HG02852 (cell line): ENCODE data around the gene VGLL3.

Experiments used
- ATAC-seq: cut with Tn5 transposase; IDR thresholded peaks from one replicate; pipeline ENCODE4 v1.9.1; 2021; ENCODE audit warnings: mild to moderate bottlenecking, moderate library complexity; ENCODE audit not compliant: unreplicated experiment

Gene VGLL3

DNA sequence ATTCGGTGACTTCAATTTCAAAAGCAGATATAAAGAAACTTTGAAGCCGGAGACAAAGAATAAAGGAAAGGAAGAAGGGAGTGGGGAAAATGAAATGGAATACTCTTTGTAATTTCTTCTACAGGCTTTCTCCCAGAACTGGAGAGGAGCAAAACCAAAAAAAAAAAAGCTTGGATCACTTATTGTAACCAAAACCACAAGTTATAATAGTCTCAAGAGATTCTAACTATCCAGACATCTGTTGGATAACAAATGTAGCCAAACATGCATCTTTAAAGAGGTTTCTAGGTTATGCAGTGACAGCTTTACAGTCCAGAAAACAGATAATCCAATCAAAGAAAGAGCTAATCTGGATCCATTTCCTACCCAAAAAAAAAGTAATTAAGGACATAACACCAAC, 36.2 kb downstream of the VGLL3 start:
- no peak for ATAC-seq

DNA sequence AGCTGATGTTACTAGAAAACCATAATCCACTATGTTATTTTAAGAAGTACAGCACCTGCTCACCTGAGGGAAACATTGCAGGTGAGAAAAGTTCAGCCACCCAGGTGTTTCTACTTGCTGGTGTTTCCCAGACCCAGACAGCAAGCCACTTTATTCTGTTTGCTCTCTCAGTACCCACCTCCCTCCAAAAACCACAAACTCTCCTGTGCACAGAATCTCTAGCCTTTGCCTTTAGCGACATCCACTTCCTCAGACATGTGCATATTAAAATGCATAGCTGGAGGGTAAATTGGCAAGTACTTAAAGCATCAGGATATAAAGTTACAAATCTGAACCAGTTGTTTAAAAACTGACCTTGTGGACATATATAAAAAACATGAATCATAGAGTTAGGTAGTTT, 36.7 kb downstream of the VGLL3 start:
- ATAC-seq, result no peak

DNA sequence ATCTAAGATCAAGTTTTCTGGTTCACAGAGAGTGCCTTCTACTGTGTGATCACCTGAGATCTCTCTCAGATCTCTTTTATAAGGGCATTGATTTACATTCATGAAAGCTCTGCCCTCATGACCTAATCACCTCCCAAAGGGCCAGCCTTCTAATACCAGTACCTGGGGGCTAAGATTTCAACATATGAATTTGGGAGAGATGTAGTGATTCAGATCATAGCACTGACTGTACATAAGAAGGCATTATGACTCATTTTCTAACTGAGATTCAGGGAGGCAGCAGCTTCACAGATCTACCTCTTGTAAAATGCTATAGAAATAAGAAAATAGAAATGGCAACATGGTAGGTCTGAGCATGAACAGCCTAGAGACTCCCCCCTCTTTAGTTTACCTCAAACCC, 39.6 kb downstream of the VGLL3 start:
- ATAC-seq, result no peak

DNA sequence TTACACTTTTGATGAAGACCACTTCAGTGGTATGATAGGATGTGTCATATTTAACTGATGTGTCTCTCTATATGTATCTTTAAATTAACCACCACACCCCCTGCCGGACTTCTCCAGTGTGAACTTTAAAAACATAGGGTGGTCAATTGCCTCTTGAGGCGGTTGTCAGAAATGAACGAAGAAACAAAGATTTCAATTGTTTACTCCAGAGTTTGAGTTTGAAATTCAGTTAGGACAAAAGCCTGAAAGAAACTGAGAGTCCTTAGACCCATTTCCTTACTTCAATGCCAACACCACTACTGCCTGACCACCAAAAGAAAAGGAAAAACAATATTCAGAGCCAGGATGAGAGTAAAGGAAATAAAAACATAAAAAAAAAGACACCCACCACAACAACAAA, 40.2 kb downstream of the VGLL3 start:
- ATAC-seq, result no peak

DNA sequence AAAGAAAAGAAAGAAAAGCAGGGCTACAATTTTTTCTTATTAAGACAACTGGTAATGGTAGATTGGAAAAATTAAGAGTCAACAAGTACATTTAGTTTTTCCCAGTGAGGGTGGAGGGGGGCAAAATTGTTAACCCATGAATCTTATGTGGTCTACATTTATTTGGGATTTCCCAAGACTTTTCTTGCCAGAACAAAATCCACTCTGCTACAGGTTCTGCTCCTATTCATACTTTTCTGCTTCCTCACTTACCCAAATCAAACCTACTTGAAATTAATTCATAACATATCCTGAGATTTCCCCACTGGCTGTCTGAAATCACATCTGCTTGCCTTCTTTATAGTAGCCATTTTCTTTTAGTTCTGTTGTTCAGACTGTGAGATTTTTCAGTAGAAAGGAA, 41.1 kb downstream of the VGLL3 start:
- no peak for ATAC-seq

DNA sequence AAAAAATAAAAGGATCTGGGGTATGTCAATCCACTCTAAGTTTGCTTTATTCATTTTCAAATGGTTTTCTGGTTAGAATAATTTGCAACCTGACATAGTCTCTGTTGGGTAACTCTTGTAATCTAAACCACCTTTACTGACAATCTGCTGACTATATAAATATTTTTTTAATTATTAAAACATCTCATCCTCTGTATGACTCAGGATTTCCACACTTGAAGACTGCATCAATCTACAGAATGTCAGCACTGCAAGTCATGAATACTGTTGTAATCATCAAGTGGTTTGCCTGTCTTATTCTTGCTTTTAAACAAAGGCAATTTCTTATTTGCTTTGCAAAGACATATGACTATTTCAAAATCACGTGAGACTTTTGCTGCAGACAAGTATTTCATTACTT, 42.1 kb downstream of the VGLL3 start:
- no peak for ATAC-seq

DNA sequence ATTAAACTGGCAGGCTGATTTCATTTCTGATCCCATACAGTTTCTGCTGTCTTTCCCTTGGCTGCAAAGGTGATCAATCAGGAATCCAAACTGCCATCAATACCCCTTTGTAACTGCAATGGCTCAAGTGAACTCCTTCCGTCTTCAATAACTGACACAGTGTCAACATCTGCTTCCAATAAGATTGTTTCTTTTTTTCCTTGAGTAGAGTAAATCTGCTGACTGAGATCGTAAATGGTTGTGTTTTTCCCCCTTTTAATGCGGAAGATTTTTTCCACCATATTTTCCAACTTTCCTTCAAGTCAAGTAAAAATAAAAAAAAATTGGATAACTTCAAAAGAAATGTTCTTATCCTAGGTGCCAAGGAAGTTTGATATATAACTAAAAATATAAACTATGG, 48.7 kb downstream of the VGLL3 start:
- ATAC-seq, result no peak

DNA sequence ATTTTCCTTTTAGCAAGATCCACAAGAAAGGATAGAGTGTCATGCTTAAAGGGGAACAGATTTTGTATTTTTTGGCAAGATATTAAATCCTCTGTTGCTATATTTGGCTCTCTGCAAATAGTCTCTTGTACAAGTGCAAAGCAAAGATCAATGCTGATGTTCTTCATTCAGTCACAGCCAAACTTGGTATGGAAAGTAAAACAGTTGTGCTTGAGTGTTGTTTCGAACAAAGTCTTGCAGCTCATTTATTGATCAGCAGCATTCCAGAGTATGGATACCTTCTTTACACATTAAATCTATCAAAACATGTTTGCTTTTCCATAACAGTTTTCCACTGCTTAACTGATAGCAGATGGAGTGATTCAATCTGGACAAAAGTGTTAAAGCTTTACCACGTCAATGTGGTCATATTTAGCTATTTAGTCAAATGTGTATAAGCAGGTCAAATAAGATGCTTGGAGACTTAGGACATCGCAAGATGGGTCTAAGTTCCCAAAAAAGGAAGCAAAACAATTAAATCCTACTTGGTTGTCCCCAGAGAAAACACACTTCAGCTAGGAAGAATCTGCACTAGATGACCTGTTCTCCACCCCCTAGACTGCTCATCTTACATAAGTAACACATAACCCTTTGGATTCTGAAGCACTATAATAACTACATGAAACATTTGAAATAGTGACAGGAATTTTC, 52.4 kb downstream of the VGLL3 start:
- no peak for ATAC-seq

DNA sequence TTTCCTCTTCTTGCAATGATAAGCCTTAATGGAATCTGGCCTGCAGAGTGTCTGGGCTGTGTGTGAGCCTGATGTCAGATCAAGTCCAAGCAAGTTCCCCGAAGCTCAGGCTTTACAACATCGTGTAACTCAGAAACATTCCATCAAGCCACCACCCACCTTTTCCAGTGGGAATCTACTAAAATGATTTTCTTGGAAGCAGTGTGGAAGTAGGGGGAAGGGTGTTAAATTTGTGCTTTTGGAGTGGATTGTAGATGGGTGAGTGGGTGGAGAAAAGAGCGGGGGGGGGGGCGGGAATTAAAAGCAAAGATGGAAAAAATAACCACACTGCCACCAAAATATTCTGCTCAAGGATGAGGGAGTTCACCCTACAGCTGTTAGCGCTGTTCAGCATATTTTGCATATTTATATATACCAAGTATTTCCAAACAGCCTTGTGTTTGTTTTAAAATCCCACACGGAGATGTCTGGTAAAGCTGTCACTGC, 53.6 kb downstream of the VGLL3 start:
- no peak for ATAC-seq

DNA sequence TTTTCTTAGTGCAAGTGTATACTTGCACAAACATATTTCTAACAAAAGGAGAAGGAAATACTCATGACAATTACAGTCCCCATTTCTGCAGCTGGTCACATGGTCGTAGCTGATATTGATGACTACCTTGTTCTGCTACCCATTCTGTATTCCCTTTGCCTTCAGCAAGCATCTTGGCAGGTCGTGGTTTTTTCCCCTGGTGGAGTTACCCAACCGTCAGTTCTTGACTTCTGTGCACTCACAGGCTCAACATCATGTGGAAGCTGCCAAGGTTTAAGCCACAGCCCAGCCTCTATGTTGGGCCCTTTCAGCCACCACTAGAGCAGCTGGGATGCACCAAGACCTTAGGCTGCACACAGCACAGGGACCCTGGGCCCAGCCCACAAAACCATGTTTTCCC, 56.1 kb downstream of the VGLL3 start:
- no peak for ATAC-seq

DNA sequence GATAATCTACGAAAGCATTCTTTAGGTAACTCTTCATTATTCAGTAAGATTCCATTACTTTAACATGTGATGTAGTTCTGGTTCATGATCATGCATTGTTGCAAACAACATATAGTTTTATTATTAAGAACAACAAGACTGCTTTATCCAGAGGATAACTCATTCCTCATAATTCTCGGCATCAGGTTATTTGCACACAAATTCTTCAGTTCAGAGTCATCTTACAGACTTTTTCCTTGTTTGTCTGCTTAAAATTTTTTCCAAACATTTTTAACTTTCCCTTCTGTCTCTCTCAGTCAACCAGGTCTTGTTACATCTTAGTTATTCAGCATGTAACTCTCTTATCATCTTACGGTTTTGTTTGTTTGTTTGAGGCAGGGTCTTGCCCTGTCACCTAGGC, 60.1 kb downstream of the VGLL3 start:
- ATAC-seq, result no peak

DNA sequence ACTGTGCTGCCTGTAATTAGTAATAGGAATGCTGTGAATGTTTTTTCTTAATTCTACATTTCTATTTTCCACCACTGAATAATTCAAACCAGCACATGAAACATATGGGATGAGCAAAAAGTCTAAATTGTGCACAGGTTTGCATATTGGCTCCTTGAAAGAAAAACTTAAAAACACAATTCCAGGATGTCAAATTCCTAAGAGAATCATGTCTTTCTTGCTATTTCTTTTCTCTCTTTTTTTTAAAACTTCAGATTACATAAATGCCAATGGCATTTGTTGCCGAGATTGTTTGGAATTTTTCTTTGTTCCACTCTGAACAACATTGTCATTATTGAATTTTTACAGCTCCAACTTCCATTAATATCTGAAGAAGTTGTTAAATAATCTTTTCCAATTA, 60.8 kb downstream of the VGLL3 start:
- ATAC-seq, result no peak

DNA sequence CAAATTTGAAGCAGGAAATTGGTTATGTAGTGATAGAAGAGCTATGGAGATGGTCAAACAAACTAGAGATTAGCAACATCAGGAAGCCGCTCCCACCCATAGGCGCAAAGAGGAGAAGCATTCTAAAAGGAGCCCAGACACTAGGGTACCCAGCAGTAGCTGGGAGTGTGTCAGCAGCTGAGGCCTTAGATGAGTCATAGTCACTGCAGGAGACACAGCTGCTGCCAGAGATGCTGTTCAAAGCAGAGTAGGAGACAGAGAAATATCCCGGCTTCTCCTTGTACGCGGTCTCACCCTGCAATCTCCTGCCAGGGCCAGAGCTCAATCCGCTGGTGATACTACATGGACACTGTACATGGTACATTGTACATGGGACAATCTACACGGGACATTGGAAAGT, 61.9 kb downstream of the VGLL3 start:
- ATAC-seq, result no peak

DNA sequence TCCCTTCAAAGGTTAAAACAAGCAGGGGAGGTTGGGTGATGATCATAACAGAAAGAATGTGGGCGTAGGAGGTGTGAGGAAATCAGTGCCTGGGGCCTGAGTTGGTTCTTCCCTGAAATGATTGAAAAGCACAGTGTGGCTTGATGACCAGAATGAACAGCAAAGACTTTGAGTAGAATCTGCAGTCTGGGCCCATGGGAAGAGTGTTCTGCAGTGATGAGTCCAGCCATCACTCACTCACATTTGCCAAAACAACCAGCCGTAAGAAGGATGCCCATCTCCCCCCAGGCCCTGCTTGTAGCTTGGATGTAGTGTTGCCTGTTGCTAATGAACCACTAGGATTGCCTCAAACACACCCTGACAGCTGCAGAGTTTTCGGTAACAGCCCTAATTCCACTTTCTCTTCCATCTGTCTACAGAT, 67.9 kb downstream of the VGLL3 start:
- ATAC-seq, result no peak

DNA sequence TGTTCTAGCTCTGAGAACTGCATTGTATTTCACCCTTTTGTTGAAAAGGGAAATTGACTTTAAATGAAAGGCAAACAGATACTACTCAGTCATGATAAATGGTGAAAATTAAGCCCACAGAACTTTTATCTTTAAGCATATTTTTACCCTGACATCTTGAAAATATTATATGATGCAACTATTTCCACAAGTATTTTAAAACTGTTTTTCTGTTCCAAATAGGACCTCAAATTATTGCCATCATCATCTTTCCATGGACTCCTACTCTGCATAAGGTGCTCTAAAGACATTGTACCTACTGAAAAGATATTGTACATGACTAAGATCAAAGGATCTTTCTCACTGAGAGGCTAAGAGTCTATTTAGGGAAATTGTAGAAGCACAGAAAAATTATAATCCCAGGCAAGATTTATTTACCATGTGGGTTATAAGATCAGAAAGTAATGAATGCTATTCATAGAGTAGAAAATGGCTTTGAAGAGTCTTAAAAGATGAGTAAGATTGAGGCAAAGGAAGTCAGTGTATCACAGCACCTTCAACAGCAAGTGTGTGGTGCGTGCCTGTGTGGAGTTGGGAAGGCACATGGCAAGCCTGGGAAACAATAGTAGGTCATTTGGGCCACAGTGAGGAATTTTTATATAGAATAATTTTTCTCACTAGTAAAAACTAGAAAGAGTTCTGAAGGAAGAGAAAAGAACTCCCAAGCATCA, 68.8 kb downstream of the VGLL3 start:
- ATAC-seq, result no peak

DNA sequence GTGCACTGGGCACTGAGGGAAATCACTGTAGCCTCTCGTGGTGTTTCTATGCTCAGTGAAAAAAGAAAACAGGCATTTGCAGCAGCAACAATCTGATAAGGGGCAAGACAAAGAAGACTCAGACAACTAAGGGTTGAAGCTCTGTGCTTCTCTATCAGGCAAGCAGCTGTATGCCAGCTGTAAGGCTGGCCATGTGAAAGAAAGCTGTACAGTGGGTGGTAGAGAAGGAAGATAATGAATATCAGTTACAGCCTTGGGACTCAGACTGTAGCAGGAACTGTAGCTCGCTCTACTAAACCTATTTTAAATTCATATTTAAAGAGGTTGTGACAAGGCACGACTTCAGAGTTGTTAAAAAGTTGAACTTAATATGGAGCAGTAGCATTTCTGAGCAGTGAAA, 76.3 kb downstream of the VGLL3 start:
- no peak for ATAC-seq

DNA sequence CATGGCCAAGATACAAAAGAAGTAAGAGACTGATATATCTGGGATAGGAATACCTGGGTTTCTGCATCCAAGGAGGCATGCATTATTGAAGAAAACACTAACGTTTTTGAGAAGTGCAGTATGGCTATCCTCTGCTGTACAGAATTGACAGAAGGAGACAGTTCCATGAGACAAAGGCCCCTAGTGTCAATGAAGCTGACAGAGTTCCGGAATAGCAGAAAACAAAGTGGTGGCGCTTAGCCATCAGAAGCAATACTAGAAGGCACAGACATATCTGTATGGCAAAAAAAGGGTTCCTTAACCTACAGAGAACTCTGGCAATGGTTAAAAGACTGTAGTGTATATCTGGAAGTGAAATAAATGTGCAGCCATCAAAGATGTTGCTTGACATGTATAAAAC, 77.8 kb downstream of the VGLL3 start:
- no peak for ATAC-seq

DNA sequence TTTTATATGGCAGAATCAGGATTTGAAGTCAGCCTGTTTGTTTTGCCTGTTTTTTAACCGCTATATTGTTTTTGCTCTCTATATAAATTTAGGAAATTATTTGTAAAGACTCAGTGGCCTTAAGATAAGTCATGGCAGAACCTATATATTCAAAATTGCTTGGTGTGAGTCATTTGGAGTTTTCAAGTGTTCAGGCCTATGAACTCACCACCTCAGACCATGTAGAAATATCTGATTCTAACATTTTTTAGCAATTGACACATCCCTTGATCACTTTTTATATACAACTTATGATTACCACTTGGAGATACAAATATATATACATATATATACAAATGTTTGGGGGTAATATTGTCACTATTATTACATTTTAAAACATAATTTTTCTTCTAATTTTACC, 95.7 kb downstream of the VGLL3 start:
- no peak for ATAC-seq

DNA sequence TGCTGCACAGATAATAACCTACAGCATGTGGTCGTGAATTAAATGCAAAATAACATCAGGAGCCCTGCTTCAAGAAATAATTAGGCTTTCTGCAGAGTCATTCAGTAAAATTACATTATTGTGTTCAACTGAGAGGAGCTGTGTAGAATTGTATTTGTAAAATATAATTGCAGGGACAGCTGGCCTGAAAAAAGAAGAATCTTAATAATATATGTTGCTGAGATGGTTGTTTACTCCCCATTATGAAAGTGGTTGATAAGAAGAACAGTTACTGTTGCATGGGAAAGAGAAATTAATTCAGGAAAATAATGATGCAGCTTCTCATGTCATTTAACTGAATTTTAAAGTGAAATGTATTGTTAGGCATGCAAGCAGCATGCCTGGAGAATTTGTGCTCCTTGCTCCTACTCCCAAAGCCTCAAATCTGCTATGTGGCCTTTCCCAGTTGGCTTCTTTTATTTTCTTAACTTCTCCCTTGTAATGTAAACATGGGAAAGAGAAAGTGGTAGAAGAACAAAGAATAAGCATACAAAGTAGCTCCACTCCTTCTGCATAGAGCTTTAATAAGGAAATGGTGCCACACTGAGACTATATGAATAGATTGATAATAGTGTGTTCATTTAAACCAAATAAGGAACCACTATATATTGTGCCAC, 100.1 kb downstream of the VGLL3 start:
- no peak for ATAC-seq
